H4 (cell line): ENCODE results near the gene GPRC5B. TPM values are rescaled to one million over a fixed set of nuclear protein-coding genes. Genes with fewer than 3 reads are reported as not detected.
A peak's percentile ranks its signal among the peaks of the same experiment; 100 is the strongest.

Experiments
- DNase-seq: peaks from one replicate; pipeline ENCODE4 v3.0.0-alpha.2; 2015; ENCODE audit warnings: low spot score
- total RNA-seq: library from RNA; depleted of rRNA; stranded (reverse); fragments of >200 nt; shearing (Covaris generic); gene quantifications from 2 replicates; pipeline ENCODE4 v1.2.3, GENCODE V29; 2014

GPRC5B gene
- total RNA-seq, 1 experiment from 2014 or later = 1.8 TPM

DNA sequence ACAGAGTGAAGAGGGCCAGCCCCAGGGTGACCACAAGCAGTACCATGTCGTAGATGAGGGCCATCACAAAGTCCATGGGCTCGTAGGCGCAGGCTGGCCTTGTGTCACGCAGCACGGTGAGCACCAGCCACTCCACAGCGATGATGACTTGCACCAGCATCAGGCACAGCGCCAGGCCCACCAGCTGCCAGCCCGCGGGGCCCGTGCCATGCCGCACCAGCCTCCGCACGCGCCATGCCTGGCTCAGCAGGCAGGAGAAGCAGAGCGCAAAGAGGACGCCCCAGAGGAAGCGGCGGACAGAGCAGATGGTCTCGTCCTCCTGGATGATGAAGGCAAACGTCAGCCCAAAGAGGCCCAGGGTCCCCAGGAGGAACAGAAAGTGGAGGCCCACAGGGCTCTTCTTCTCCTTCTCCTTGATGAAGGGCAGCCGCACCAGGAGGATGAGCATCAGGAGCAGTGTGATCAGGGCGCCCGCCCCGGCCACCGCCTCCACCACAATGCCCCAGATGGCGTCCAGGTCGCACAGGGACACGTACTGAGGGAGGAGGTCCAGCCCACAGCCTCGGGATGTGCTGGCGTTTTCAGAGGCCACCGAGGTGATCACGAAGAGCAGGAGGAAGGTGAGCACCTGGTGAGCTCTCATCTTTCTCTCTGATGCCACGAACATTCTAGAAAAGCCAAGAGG lies 12.3 kb downstream of the GPRC5B start:
- DNase-seq = no peak

DNA sequence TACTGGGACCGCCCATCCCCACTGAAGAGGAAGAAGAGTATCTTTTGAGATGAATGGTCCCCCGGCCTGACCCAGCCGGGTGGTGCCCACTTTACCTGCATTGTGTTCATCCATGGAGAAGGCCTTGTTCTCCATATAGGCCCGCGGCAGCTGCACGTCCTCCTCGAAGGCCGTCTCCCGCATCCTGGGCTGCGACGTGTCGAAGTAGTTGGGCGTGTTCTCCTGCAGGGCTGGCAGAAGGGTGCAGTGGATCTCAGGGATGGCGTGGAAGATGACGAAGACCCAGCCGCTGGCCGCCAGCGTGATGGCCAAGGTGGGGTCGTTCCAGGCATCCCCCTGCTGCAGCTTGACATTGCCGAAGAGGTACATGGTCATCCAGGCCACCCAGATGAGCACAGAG lies 12.9 kb downstream of the GPRC5B start:
- DNase-seq = no peak

DNA sequence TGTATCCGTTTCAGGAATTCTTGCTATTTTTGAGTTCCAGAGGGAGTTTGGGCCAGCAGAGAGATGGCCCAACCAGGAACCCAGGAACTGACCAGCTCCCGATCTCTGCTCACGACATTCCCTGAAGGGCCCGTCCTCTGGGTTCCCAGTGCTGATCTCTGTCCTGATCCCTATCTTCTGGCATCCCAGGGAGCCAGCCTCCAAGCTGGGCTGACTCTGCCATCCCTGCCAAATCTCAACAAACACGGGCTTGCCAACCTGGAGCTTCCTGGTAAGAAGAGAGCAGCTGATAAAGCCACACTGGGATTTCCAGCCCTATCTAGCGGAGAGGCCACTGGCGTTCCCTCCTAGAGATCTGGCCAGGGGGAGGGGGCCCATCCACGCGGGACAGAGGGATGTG lies 16.2 kb downstream of the GPRC5B start:
- DNase-seq = no peak

DNA sequence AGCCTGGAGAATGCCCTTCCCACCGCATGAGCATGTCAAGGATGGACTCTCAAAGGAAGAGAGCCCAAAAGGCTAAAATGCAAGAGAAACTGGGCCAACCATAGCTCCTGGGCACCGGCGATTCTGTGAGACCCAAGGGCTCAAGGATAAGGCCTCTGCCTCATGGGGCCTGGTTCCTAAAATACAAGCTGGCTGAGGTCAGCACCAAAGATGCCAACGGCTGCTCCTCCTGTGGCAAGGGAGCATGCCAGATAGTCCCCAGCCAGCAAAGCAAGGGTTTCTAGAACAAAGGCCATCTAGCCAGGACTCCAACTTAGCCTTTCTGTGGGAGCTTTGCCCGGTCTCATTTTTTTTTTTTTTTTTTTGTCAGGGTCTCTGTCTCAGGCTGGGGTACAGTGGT lies 20.1 kb downstream of the GPRC5B start:
- no peak for DNase-seq

DNA sequence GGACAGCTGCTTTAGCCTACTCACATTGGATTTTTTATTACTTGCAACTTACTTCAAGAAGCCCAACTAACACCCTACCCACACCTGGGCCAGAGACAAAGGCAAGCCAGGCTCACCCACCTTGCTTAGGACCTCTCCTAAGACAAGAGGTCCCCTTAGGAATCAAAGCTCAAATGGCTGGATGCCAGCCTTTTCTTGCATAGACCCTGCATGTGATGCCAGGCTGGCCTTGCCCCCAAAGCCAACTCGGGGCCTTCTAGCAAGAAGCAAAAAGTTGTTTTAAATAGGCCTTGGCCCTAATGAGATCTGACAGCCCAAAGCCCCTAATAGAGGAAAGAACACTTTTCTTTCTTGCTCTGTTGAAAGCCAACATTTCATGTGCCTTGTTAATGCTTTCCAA lies 20.7 kb downstream of the GPRC5B start:
- DNase-seq = no peak

DNA sequence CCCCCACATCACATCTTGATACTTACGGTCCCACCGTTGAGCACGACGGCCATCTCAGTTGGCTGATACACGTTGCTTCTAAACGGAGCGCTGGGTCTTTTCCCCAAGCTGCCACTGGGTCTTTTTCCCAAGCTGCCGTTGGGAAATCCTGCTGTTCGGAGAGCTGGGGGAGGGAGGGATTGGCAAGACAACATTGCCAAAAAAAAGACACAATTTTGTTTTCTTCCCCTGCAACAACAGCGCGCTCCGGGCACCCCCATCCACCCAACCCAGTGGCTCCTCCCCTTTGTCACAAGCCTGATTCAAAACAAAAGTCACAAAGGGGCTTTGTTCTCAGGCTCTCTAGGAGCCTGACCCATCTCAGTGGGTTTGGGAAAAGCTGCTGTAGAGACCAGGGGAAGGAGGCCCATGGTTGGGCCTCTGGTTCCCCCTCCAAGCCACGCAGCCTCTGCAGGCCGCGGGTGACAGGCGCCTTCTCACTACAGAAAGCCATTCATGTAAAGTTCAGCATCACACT lies 22.8 kb downstream of the GPRC5B start:
- no peak for DNase-seq

DNA sequence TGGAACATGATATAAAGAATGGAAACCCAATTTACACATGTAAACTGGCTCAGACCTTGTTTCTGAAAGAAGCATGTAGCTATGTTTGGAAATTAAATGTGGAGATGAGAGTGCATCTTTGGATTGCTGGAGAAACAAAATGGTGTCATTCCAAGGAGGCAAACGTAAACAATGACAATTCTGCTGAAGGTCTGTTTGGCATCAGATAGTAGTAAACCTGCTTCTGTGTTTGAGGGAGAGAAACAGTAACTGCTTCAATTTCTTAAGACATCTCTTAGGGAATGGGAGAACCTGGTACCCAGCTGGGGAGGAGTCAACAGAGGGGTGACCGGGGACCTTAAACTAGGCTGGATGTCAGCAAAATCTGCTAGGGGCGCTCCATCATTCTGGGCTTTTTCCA lies 23.5 kb downstream of the GPRC5B start:
- no peak for DNase-seq

DNA sequence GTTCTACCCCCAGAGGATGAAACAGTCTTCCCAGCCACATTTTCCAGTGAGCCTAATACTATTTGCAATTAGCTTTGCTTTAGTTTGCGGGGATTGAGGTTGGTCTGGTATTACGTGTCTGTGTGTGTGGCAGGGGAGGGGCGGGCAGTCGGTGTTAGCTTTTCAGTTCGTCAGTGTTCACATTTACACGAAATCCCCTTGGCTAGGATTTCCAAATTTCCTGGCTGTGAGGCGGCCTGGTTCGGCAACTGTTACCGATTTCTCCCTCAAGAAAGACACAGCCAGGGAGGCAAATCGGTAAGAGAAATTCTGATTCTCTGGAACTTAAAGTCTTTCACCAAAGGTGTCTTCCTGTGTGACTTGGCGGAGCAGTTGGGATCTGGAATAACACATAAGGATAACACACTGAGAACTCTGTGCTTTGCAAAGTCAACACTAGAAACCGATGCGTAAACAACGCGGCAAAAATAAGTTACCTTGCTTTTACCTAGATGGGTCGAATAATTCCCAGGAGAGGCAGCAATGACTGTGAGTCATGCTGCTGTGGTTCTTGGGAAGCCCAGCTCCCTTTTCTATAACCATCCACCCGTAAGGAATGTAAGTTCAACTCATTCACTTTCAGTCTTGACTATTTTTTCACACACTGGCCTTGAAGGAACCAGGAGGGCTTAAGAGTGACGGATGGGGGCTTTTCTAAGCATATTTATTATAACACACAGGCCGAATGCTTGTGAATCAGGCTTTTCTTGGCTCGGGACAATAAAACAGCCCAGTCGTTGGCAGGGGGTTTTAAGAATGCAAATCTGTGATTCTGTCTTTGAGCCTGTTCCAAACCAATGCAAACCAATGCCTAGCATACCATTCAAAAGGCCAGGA lies 24.2 kb downstream of the GPRC5B start:
- DNase-seq = peak; percentile 70

DNA sequence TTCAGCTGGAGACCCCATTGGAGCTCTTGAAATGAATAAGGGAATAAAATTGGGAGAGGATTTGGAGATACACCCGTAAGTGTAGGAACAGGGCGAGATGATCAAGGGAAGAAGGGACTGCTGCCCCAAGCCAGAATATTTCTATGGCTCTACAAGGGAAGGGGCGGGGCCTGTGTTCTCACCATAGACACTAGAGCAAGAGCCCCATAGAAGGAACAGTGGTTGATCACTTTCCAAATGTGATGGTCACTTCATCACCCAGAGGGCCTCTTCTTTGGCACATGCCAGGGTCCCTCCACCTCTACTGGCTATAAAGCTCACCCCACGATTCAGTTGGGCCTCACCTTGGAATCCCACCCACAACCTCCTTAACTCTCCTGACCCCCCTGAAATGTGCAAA lies 25.0 kb downstream of the GPRC5B start:
- DNase-seq = no peak

DNA sequence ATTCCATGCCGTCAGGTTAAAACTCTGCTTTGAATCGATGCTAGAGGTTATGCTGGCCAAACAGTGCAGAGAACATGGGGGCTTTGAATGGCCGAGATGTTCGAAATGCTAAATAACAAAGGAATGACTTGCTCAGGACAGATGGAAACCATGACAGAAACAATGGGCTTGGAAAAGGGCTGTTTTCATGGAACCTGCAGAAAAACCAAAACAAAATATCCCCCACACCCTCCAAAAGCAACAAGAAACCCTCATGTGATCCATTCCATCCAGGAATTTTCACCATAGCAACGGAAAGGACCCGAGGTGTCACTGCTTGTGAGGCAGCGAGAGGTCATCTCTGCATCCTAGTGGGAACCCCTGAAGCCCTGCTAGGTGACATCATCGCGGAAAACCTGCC lies 25.5 kb downstream of the GPRC5B start:
- no peak for DNase-seq

DNA sequence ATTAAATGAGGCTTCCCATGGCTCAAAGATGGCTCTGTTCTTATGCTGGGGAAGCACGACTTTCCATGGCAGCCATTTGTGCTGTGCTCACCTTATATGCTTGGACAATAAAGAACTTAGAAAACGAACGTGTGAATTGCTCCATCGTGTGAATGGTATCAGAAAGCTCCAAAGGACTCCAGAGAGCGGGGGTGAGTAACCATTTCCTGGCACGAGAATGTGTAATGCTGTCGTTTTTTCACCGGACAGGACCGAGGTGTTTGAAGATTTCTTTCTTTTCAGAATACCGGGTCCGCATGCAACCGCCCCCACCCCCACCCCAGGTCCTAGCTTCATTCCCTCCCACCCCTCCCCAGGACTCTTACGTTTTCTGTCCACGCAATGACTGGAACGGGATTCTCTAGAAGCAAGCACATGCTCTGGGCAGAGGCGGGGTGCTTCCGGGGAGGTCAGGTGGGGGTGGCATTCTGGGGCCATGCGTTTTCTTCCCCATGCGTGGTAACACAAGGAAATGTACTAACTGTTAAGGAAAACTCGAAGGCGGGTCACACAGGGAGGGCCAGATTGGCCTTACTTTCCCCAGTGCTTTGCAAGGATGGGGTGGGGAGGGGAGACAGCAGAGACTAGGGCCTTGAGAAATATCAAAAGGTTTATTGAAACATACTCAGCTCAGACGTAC lies 26.2 kb downstream of the GPRC5B start:
- DNase-seq = no peak

DNA sequence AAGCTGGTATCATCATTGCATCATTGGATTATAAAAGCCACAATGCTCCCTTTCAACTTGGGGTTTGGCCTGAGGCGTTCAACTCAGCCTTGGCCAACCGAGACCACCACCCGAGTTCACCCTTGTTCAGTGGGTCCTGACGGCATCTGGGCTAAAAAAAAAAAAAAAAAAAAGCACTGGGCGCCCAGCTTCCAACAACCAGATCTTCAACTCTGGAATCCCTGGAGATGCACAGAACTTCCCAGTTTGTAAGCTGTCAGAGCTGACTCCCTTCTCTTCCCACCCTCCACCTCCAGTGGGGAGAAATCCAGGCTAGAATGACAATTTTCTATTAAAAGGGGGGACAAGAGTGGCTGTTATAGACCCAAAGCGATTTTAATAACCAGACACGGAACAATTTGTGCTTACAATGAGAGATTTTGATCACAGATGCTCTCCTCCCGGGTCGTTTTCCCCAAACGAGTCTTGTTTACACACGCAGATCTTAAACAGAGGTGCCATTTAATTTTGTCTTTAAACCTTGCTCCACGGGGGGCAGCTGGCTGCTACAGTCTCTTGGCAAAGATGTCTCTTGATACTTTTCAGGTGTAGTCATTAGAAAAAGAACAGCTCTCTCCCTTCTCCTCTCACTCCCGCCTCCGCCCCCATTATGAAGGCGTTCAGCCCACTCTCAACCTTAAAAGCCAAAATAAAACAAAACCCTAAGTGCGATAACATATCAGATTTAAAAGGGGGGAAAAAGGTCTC lies 26.9 kb downstream of the GPRC5B start:
- no peak for DNase-seq

DNA sequence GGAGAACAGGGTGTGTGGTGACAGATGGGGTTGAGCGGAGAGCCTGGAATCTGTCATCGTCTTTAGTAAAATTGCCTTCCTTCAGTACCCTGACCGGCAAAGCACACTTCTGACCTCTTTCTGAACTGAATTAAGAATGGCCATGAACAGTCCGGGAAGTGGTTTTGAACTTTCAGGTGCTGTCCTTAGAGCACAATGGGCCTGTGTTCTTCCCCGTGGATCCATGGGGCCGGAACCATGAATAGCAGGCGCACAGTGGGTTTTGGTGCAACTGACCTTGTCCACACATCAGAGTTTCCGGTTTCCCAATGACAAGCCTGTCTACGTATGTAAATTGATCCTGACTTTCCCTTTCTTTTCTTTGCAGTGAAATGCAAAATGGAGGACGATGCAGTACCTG lies 28.5 kb downstream of the GPRC5B start:
- DNase-seq = no peak

DNA sequence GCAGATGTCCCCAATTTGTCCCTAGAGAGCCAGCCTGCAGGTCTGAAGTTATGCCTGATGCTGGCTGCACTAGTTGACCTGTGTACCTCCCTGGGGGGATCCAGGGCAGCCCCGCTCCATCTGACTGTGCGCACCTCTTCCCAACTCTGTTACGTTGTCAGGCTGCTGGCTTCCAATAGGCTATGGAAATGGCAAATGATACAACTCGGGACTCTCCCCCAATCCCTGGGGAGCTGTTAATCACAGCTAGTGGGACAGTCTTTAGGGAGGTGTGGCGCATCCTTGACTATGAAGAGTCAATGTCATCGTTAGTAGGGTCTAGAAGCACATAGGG lies 30.1 kb downstream of the GPRC5B start:
- DNase-seq = no peak

DNA sequence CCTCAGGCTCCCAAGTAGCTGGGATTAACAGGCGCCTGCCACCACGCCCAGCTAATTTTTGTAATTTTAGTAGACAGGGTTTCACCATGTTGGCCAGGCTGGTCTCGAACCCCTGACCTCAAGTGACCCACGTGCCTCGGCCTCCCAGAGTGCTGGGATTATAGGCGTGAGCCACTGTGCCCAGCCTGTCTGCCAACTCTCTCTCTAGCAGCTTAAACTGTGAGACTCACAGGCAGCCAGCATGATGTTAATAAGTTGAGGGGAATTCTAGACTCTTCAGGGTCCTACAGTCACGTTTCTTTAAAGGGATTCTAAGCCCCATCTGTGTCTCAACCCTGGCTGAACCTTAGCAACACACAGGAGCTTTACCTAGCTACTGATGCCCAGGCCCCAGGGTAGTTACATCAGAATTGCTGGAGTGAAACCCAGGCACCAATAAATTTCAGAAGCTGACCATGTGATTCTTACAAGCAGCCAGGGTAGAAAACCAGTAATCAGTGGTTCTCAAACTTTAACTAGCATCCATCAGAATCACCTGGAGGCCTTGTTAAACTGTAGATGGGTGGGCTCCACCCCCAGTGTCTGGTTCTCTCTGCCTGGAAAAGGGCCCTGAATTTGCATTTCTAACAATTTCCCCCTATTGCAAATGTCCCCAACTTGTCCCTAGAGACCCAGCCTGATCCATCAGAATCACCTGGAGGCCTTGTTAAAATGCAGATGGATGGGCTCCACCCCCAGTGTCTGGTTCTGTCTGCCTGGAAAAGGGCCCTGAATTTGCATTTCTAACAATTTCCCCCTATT lies 30.7 kb downstream of the GPRC5B start:
- no peak for DNase-seq

DNA sequence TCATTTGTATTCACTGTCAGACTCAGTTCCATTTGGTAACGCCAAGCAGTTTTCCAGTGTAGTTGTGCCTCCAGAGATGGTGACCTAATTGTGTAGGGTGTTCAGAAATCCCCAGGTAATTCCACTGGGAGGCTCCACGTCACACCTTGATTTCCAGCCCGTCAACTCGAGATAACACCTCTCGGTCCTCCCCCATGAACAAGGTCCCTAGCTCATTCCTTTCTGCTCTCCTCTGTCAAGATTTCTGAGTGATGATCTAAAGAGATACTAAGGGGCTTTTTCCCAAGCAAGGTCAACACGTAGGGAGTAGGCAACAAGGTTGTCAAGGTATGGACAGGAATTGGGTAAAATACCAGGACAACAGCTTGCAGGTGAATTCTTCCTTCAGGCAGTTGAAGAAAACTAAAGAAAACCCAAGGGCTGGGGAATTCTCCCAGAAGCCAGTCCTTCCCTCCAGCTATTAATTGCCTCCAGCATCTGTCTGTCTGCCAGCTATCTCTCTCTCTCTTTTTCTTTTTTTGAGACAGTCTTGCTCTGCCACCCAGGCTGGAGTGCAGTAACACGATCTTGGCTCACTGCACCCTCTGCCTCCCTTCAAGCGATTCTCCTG lies 31.4 kb downstream of the GPRC5B start:
- no peak for DNase-seq

DNA sequence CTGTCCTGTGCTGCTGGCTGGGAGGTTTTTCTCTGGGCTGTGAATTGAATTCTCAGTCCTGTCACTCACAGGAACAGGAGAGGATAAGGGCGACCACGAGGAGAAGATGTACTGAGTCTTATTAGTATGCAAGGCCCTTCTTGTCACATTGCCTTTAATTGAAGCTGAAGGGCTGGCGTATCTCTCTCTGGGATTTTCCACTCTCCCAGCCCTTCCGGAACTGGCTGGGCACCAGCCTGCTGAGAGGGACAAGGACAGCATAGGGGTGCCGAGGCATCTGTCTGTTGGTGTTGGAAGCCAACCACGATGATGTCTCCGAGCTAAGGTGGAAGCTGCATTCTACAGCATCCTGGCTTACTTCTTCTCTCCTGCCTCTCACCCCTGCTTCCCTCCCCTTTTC lies 33.2 kb downstream of the GPRC5B start:
- DNase-seq = no peak

DNA sequence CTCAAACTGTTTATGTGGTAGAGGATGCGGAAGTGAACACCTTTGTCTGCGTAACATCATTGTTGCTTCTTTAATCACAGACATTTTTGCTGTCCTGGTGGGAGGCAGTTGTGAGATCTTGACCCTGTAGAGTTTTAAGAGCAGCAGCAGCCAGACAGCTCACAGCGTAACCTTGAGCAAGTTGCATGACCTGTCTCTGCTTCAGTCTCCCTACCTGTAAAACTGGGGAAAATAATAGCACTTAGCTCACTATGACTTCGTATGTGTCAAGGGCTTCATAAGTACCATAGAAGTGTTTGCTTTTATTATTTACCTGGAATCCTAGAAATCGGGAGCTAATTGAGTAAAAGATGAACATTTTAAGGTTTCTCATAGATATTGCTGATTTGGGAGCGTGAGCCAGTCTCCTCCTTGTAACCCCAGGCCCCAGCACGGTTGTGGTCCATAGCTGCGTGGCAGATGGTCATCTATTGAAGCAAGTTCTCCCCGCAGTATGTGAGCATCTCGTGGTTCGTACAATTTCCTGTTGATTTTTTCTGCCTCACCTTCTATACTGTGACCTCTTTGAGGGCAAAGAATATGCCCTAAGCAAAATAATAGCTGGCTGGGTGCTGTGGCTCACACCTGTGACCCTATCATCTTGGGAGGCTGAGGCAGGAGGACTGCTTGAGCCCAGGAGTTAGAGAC lies 34.4 kb downstream of the GPRC5B start:
- no peak for DNase-seq

DNA sequence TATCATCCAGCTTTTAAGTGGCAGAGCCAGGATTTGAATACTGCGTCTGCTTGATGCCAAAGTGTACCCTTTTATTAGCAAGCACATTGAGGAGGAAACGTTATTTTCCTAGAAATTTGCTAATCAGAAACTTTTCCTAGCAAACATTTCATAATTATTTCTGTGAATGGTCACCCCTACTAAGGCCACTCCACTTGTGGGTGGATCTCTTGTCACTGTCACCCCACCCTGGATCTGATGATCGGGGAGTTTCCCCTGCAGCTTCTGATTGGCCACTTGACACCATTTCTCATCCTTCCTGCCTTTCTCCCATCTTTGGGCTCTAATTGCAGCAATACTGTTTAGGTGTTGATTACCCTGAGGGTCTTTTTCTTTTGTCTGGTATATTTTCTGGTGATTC lies 35.9 kb downstream of the GPRC5B start:
- no peak for DNase-seq

DNA sequence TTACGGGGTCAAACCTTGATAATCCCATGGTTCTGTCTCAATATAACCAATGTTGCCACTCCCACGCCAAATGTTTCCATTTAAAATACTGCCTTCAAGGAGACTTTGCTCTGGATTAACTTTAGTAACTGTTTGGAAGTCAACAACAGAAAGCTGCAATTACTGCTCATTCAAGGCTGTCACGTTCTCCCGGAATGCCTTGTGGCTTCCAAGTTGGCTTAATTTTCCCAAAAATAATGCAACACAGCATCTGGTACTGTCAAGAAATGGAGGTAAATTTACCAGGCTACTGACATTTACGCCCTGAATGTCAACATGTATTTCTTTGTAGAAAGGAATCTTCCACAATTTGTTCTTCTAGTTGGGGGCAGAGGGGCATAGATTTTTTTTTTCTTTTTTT lies 38.2 kb downstream of the GPRC5B start:
- no peak for DNase-seq
